COLO668 (cell line): ENCODE measurements around the gene OR6S1.
"Not testable (repeated sequence)": the region's sequence is repeated elsewhere in the genome, so short reads cannot be mapped to it uniquely, and the experiment has no call there.

ENCODE experiments used
- DNase-seq: peaks from one replicate; lab custom pipeline; 2025; ENCODE audit not compliant: unreplicated experiment; lab: John Stamatoyannopoulos, UW

The OR6S1 gene

DNA sequence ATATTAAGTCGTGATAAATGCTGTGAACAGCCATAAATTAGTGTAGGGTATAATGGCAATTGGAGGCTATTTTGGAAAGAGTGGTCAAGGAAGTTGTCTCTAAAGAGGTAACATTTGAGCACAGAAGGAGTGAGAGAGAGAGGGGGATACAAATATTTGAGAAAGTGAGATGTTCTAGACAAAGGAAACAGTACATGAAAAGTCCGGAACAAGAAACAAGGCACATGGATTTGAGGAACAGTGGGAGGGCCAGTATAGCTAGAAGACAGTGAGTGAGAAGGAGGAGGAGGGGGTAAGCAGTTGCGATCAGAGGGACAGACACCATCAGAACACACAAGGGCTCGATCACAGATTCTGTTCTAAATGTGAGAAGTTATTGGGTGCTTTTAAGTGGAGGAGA lies 30.2 kb downstream of the OR6S1 start:
- no peak for DNase-seq

DNA sequence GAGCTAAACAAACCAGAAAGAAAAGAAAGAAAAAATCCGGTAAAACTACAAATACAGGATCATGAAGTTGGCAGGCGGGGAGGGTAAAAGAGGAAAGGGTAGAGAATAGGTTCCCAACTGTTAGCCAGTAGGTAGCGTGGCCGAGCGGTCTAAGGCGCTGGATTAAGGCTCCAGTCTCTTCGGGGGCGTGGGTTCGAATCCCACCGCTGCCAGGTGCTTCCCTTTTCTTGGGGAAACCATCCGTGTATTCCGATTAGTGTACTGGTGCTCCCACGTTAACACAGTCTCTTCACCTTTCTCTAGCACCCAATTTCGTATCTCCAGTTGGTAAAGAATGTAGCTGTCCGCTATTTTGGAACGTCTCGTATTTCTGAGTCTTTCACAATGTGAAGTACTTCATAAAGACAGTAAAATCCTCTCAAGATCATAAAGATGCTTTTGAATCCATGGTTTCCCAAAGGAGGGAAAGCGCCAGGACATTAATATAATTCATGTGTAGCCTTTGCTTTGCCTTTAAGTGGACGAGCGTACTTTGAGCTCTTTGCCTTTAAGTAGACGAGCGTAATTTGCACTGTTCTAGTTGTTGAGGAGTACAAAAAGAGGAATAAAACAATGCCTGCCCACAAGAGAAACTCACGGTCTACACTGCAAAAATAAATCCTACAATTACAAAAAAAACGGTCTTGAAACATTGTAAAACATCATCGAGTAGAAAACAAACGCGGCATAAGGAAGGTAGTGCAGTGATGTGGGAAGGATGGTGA lies 31.3 kb downstream of the OR6S1 start:
- peak; percentile 75 for DNase-seq

DNA sequence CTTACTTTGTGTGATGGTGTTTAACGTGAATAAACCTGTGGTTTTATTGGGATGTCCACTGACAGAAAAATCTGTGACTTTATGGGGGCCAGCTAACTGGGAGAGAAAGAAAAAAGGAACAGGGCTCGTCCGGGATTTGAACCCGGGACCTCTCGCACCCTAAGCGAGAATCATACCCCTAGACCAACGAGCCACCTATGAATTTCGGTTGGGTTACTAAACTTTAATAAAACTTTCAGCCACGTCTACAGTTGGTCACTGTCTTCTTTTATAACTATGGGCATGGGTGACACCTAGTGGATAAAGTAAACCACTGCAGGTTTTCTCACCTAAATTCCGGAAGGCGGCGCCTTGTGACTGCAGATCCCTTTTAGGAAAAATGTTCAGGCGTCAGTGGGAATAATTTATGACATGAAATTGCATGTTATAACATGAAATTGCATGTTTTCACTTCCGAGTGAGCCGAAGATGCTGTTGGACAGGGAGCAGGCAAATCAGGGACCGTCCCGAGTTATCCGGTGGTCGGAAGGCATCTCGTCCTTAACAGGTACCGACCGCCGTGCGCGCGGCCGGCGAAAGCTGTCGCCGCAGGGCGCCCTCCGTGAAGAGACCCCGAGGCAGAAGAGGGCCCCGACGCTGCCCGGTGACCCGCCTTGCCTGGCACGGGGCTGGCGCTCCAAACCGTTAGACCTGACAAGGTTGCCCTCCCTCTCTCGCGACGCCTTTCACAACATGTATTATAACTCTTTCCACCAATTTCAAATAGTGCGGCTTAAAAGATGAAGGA lies 32.1 kb downstream of the OR6S1 start:
- DNase-seq, result peak; percentile 64

DNA sequence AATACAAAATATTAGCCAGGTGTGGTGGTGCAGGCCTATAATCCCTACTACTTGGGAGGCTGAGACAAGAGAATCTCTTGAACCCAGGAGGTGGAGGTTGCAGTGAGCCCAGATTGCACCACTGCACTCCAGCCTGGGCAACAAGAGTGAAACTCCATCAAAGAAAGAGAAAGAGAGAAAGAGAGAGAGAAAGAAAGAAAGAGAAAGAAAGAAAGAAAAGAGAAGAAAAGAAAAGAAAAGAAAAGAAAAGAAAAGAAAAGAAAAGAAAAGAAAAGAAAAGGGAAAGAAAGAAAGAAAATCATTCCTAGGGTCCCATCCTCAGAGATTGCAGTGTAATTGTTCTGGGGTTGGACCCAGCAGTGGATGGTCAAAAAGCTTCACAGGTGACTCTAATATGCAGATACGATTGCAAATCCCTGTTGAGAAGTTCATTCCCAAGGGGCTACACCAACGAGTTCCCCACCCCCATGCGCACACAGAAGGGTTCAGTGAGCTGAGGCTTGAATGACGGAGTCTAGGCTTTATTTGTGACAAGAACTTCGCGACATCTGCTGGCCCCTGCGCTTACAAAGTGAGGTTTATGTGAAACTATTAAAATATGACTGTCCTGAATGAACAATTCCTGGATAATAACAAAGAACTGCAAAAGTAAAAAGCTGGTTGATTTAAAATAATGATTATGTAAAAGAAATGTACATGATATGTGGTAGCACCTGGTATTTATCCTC lies 32.9 kb downstream of the OR6S1 start:
- no peak for DNase-seq

DNA sequence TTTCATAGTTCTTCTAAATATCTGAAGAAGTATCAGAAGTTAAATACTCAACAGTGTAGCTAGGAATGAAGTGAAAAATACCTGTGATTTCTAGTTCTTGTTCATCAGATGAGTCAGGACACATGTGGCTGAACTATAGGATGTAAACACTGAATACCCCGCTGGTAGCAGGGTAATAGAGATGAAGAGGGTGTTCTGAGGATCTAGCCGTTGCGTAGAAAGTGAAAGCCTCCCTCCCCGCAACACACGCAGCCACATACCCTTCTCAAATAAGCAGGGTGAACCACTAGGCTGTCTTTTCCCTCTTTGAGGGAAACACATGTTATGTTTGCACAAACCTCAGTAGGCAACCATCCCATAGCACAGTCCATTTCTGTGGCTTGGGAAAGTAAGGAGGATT lies 33.9 kb downstream of the OR6S1 start:
- DNase-seq, result no peak

DNA sequence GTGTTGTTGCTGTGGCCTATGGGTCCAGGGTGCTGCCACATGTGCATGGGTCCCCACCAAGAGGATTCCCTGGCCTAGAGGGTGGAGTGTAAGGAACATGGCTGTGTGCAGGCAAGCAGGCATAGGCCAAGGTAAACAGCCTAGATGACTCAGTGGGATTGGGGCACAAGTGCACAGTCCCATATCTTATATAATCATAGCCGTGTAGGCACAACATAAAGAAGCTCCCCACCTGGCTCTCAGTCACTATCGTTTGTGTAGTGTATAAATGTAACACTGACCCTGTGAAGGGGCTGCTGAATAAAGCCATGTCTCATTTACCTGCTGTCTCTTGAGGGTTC lies 34.6 kb downstream of the OR6S1 start:
- DNase-seq, result no peak

DNA sequence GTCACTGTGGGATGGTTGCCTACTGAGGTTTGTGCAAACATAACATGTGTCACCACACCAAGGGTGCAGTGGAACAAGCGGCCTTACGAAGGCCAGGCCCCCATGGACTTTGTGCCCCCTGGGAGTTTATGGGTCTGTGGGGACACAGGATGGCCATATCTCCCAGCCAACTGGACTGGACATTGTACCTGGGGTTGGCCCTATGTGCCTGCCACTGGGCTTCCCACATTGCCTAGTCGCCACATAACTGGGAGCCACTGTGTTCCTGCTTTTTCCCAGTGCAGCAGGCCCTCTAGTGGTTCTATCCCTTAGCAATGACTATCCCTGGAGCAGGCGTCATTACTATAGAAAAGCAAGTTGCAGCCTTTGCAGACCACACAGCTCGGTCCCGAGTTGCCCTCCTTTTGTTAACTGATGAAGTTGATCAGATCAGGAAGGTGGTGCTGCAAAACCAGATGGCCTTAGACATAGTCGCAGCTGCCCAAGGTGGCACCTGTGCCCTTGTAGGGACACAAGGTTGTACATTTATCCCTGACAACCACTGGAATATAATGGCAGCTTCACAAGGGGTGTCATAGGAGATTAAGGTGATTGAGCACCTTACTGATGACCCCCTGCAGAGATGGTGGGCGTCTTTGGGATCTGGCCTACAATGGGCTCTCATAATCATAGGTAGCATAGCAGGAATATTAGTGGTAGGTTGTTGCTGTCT lies 35.1 kb downstream of the OR6S1 start:
- DNase-seq, result peak; percentile 13

DNA sequence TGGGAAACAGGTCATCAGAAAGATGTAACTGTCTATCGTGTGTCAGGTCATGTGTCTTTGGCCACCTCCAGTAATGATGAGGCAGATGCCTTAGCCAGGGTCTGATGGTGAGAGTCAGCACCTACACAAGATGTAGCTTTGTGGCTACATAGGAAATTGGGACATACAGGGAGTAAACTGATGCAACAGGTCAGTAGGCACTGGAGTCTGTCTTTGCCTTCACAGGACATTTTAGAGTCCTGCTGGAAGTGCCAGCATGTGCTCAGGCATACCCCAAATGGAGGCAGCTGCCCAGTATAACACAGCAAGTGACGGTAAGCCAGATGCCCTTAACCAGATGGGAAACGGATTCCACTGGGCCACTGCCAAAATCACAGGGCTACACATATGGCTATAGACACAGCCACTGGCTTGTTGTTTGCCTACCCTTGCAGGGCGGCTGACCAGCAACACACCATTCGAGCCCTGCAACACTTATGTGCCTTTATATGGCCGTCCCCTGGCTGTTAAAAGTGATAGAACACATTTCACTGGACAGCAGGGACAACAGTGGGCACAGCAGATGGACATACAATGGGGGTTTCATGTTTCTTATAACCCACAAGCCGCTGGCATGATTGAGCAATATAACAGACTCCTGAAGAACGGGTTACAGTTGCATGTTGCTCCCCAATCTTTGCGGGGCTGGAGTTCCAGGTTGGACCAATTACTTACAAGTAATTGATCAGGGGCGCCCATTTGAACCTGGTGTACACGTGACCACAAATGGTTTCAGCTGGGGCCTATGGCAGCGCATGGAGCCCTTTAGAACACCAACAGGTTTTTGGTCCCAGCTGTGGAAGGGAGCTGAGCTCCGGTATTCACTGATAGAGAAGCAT lies 37.4 kb downstream of the OR6S1 start:
- DNase-seq, result no peak

DNA sequence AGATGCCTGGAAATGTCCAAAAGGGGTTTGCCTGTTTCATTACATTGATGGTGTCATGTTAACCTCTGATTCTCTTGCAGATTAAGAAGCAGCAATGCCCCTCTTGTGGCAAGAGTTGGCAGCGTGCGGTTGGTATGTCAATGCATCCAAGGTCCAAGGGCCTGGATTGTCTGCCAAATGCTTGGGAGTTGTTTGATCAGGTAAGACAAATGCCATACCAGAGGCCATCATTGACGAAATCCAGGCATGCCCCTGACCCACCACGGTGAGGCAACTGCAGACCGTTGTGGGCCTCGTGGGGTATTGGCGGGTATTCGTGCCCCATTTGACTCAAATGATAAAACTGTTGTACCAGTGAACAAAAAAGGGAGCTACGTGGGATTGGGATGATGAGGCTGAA lies 38.9 kb downstream of the OR6S1 start:
- no peak for DNase-seq

DNA sequence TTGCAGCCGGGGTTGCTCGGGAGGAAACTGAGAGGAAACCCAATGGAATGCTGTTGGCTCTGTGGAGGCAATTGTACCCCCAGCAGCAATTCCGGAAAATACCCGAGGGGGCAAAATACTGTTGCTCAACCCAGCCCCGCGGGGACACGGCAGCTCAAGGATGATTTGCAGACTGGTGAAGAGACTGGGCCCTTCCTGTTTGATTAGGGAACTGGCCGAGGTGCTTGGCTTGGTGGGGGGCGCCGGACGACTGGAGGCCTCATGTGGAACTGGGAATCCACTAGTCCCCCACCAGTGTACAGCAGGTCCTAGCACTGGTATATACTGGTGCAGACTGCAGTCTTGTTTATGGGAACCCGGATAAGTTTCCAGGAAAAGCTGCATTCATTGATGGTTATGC lies 40.0 kb downstream of the OR6S1 start:
- DNase-seq, result no peak

DNA sequence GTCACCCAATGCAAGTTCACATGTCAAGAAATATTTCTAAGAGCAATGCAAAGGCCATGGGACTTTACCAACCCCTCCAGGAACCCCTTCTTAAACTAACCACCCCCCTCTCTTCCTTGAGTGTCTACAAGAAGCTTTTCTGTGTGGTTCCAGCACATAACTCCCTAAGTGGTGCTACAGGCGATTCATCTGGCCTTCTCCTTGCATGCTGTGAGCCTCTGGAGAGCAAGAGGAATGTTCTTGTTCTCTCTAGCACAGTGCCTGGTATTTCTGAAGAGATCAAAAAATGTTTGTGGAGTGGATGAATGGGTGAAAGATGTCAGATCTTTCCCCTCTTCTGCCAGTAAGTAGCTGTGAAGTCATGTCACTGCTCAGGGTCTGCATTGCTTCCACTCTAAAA lies 44.4 kb downstream of the OR6S1 start:
- no peak for DNase-seq

DNA sequence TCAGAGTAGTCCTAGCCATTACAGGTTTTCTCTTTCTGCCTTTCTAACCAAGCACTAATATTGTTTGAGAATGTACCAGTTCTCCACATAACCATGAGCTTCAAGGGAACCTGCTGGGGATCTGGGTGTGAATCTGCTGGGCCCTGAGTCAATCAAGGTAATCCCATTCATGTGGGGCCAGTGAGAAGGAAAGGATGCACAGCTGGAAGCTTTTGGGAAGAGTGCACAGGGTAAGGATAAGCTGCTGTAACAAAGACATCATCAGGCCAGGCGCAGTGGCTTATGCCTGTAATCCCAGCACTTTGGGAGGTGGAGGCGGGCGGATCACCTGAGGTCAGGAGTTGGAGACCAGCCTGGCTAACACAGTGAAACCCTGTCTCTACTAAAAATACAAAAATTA lies 45.8 kb downstream of the OR6S1 start:
- DNase-seq, result not testable (repeated sequence)

DNA sequence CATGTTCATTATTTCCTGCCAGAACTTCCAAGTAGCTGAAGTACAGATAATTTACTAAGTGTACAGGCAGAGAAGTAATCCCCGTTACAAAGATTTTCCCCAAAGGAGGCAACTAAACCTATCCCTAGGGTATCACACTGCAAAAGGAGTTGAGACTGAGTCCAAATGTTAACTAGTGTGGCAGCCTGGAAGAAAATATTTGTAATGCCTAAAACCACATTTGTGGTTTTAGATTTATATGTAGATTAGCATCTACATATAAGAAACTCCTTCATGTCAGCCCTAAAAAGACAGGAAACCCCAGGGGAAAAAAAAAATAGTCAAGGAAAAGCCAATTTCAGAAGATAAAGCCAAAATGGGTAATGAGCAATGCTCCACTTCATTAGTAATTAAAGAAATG lies 48.9 kb downstream of the OR6S1 start:
- DNase-seq, result no peak

DNA sequence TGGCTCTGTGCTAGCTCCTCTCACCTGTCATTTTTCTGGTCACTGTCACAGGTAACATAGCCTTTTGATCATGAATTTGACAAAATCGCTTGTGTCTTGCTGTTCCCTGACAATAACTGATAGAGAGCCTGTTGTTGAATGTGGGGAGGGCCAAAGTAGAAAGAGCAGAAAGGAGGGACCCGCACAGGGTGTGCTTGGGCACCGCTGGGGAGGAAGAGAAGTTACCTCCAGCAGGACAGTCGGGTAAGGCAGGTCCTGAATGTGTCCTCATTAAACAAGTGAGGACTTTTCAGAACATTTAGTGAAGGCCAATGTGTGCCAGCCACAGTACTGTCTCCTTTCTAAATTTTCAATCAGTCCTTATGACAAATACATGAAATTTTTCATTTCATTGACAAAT lies 50.3 kb downstream of the OR6S1 start, which contains the start of gene RNASE12:
Gene RNASE12 (minus strand): TSS at position 142 of the 400 bp plus-strand sequence. CDS start 653 bp downstream, outside the sequence.
- no peak for DNase-seq
